ENCODE data around the gene PTTG1IP. TPM values are rescaled to one million over a fixed set of nuclear protein-coding genes. Genes with fewer than 3 reads are reported as not detected.

Gene PTTG1IP
- total and polyA plus RNA-seq, 10 of the 15 experiments (the other 5 are each of a cell fraction or from before 2014, with no cell fraction given): 2.4 to 56.4 (median 44.4) TPM

DNA sequence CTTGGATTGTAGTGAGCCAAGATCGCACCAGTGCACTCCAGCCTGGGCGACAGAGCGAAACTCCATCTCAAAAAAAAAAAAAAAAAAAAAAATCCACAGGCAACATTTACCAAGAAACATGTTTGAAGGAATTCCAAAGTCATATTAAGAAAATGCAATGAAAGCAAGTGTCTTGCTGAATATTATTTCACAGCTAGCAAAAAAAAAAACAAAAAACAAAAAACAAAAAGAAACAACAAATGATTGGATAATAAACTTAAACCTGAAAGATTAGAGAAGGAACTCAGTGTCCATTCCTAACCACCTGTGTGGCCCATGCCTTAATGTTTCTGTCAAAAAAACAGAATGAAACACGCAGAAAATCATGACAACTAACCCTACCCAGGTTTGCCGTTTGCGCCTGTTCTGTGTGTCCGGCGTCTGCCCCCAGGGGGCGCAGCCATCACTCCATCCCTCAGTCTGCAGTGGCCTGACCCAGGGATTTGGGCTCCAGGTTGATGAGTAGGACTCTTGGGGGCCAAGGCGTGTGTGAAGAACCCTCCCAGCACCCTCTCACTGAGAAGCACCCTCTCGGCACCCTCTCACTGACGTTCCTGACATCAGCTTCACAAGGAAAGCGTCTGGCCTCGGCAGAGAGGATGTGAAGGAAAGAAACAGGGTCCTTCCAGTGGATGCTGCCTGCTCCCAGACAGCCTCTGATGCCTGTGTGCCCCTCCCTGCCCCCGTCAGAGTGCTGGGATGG lies 19.2 kb upstream of the PTTG1IP start:
- Histone ChIP-seq H3K4me2 (ENCODE audit: control insufficient read depth, insufficient read depth) (no peak overlapping the region), H3K9me3 (replicated peaks; ENCODE audit: control insufficient read depth, insufficient read depth, low read length) (no peaks in the 10 kb centered on the region), H3K27ac (ENCODE audit: control insufficient read depth, insufficient read depth) (no peak overlapping the region), H3K36me3 (ENCODE audit: control insufficient read depth in 2 of 2, insufficient read depth in 2 of 2, low read length in 1 of 2) (peaks cover 3 to 4% of the 10 kb centered on the region in 2 experiments; a peak in 2 of 4 replicates), H3K79me2 (ENCODE audit: control insufficient read depth, insufficient read depth, low read length) (no peaks in the 10 kb centered on the region), H3K4me3 (no peak overlapping the region), H2AFZ (ENCODE audit: control insufficient read depth, low read depth, low read length) (no peak overlapping the region), H3K27me3 (replicated peaks in 1 of 2; ENCODE audit: control insufficient read depth in 2 of 2, insufficient read depth in 2 of 2, low read length in 1 of 2) (no peaks in the 10 kb centered on the region), H3K4me1 (ENCODE audit: control insufficient read depth, insufficient read depth, low read length) (no peaks in the 10 kb centered on the region), H3K9ac (ENCODE audit: control insufficient read depth, insufficient read depth, low read length) (no peak overlapping the region), H4K20me1 (ENCODE audit: control insufficient read depth, insufficient read depth) (no peaks in the 10 kb centered on the region)
- SMC1A ChIA-PET (ENCODE audit: uncharacterized antibody, unreplicated experiment): interaction anchor here (0.6 to 6.1 kb wide), 9 partner anchors 8 to 51 kb away, joined by 3 to 56 read pairs (median 4); no protein-coding TSS in a partner anchor
- BruUV-seq (replicated peaks): no TSS peak
- in situ Hi-C loops (cut with MboI): no loop called here
- peak; percentile 99 for FAIRE-seq
- intact Hi-C loops (cut with micrococcal nuclease; ENCODE audit: unreplicated experiment): loop anchor here (1.0 kb wide), 1 partner anchor 39 kb away; no protein-coding TSS in a partner anchor
- POLR2A ChIA-PET: interaction anchor here (0.6 to 1.8 kb wide), 5 partner anchors 9 to 447 kb away, joined by 3 to 9 read pairs (median 6); no protein-coding TSS in a partner anchor
- RAD21 ChIA-PET (ENCODE audit: unreplicated experiment): interaction anchor here (0.6 to 3.9 kb wide), 10 partner anchors 9 to 49 kb away, joined by 3 to 32 read pairs (median 5); partner anchors contain the start of gene PTTG1IP
- ATAC-seq: peak; percentile 96
- no peak for DNase-seq (ENCODE audit: low read depth, low spot score)
- CTCF ChIA-PET: interaction anchor here (1.0 to 5.5 kb wide), 15 partner anchors 11 to 244 kb away, joined by 3 to 80 read pairs (median 5); no protein-coding TSS in a partner anchor
- 21% methylated on average over 15 of the region's 15 CpGs for WGBS (ENCODE audit: insufficient coverage, insufficient replicate concordance, low lambda C conversion rate, missing lambda C conversion rate)
- TF ChIP-seq ZZZ3 (IDR thresholded peaks at IDR 0.05; ENCODE audit: control insufficient read depth, insufficient read length, low read depth) (no peak), NBN (IDR thresholded peaks at IDR 0.05) (peak; percentile 36; the same call in 1 of the 2 replicates), CREM (IDR thresholded peaks at IDR 0.05; ENCODE audit: low read depth) (no peak), PRDM15 (CRISPR knock-in tag; IDR thresholded peaks at IDR 0.05) (no peak), CBX3 (IDR thresholded peaks at IDR 0.05; ENCODE audit: borderline replicate concordance, low read depth) (no peak), MTA2 (IDR thresholded peaks at IDR 0.05; ENCODE audit: low read depth) (no peak), CHD1 (IDR thresholded peaks at IDR 0.05; ENCODE audit: low read depth, low read length) (no peak), BACH1 (IDR thresholded peaks at IDR 0.05; ENCODE audit: borderline replicate concordance) (no peak), NFYB (IDR thresholded peaks at IDR 0.05; ENCODE audit: insufficient read depth, low read depth, low read length) (no peak), E2F8 (IDR thresholded peaks at IDR 0.05; ENCODE audit: low read depth, partially characterized antibody) (peak; percentile 36), CHD2 (IDR thresholded peaks at IDR 0.05; ENCODE audit: borderline replicate concordance, low read depth, low read length) (0 out of 2 replicates have a peak, but pooled peaks have one; percentile 21), EZH2 (IDR thresholded peaks at IDR 0.05; ENCODE audit: borderline replicate concordance, control insufficient read depth, low read depth, low read length) (no peak), FOXK2 (IDR thresholded peaks at IDR 0.05) (no peak)
- TF ChIP-seq, protein P1, sequence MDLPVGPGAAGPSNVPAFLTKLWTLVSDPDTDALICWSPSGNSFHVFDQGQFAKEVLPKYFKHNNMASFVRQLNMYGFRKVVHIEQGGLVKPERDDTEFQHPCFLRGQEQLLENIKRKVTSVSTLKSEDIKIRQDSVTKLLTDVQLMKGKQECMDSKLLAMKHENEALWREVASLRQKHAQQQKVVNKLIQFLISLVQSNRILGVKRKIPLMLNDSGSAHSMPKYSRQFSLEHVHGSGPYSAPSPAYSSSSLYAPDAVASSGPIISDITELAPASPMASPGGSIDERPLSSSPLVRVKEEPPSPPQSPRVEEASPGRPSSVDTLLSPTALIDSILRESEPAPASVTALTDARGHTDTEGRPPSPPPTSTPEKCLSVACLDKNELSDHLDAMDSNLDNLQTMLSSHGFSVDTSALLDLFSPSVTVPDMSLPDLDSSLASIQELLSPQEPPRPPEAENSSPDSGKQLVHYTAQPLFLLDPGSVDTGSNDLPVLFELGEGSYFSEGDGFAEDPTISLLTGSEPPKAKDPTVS (IDR thresholded peaks at IDR 0.05; ENCODE audit: low read depth, low read length): no peak
